Keratinocyte (primary cell): ENCODE data around the gene PRKN. TPM values are rescaled to one million over a fixed set of nuclear protein-coding genes. Genes with fewer than 3 reads are reported as not detected.

Source experiments
- DNase-seq: peaks from one replicate; pipeline ENCODE4 v3.0.0-alpha.2; 2011; ENCODE audit warnings: low read depth, missing footprints, low spot score
- FAIRE-seq: peaks from 2 replicates; lab custom pipeline; 2011; peaks lifted over from hg19 to GRCh38; lab: Jason Lieb, UNC
- H2AFZ ChIP-seq: 2 replicates; pipeline ENCODE4 v1.6.0; 2012; ENCODE audit warnings: low read length, control low read depth, inconsistent platforms; ENCODE audit not compliant: control insufficient read depth
- H3K27ac ChIP-seq: 2 replicates; pipeline ENCODE4 v1.5.1; 2011; ENCODE audit warnings: low read length; ENCODE audit not compliant: control insufficient read depth, insufficient read depth
- H3K27me3 ChIP-seq: 3 replicates; pipeline ENCODE4 v1.6.0; 2011; ENCODE audit warnings: low read length; ENCODE audit not compliant: control insufficient read depth, insufficient read depth; ENCODE audit errors: extremely low read depth
- H3K36me3 ChIP-seq, 2 experiments: 2 replicates in 1 of 2; 3 replicates in 1 of 2; pipeline ENCODE4 v1.5.1; 2011; ENCODE audit warnings: low read length in 2 of 2, mild to moderate bottlenecking in 1 of 2; ENCODE audit not compliant: control insufficient read depth in 2 of 2, insufficient read depth in 2 of 2; ENCODE audit errors: extremely low read depth in 1 of 2
- H3K4me1 ChIP-seq: 3 replicates; pipeline ENCODE4 v1.5.1; 2011; ENCODE audit warnings: low read length; ENCODE audit not compliant: control insufficient read depth, insufficient read depth; ENCODE audit errors: extremely low read depth
- H3K4me2 ChIP-seq: 3 replicates; pipeline ENCODE4 v1.6.0; 2011; ENCODE audit warnings: low read depth, low read length; ENCODE audit not compliant: control insufficient read depth, insufficient read depth; ENCODE audit errors: extremely low read depth
- H3K4me3 ChIP-seq, 3 experiments: fragments of 200-600 bp in 1 of 3; sonication (generic) in 1 of 3; 2 replicates in 2 of 3; 3 replicates in 1 of 3; pipeline ENCODE4 v1.5.1; 2011 to 2016; ENCODE audit warnings: low read length in 3 of 3, mild to moderate bottlenecking in 3 of 3, control low read depth in 2 of 3, inconsistent platforms in 1 of 3, low read depth in 1 of 3, mixed read lengths in 1 of 3, mixed run types in 1 of 3, moderate library complexity in 1 of 3; ENCODE audit not compliant: control insufficient read depth in 2 of 3, insufficient read depth in 2 of 3; ENCODE audit errors: extremely low read depth in 1 of 3
- H3K79me2 ChIP-seq: 2 replicates; pipeline ENCODE4 v1.6.0; 2012; ENCODE audit warnings: low read length; ENCODE audit not compliant: control insufficient read depth, insufficient read depth
- H3K9ac ChIP-seq: 3 replicates; pipeline ENCODE4 v1.6.0; 2011; ENCODE audit warnings: low read length; ENCODE audit not compliant: control insufficient read depth, insufficient read depth; ENCODE audit errors: extremely low read depth
- H3K9me1 ChIP-seq: 3 replicates; pipeline ENCODE4 v1.6.0; 2011; ENCODE audit warnings: low read length; ENCODE audit not compliant: control insufficient read depth, insufficient read depth; ENCODE audit errors: extremely low read depth
- H3K9me3 ChIP-seq: 2 replicates; pipeline ENCODE4 v1.5.1; 2012; ENCODE audit warnings: low read depth, low read length; ENCODE audit not compliant: control insufficient read depth
- H4K20me1 ChIP-seq: 3 replicates; pipeline ENCODE4 v1.6.0; 2011; ENCODE audit warnings: low read length; ENCODE audit not compliant: control insufficient read depth, insufficient read depth; ENCODE audit errors: extremely low read depth
- EZH2 ChIP-seq: IDR thresholded peaks from one replicate; pipeline ENCODE4 v1.6.1; 2012; ENCODE audit warnings: inconsistent platforms, mild to moderate bottlenecking, low read length, moderate library complexity
- dilution Hi-C: fragments of 300-500 bp; cut with MboI; formaldehyde crosslinking; loops from one replicate; pipeline ENCODE4 v1.7.0; 2020; ENCODE audit warnings: low sequenced_read_pairs; ENCODE audit not compliant: extremely low pct_ligation_motif_present
- polyA plus RNA-seq, 5 experiments: library from polyadenylated mRNA; depleted of rRNA in 3 of 5; stranded (reverse) in 3 of 5; stranded (forward) in 1 of 5; unstranded in 1 of 5; fragments of >200 nt; gene quantifications; 1 replicate in 1 of 5; 2 replicates in 3 of 5; 3 replicates in 1 of 5; pipeline versions ENCODE4 v1.2.1 to v1.2.3, GENCODE V29; 2011 to 2012; ENCODE audit warnings: missing spikeins in 2 of 5, low read depth in 1 of 5, low replicate concordance in 1 of 5
- TF ChIP-seq, protein P1 (sequence below), 3 experiments: IDR thresholded peaks in 1 of 3; conservative IDR thresholded peaks in 1 of 3; optimal IDR thresholded peaks in 1 of 3; 2 replicates in 2 of 3; 3 replicates in 1 of 3; pipeline versions ENCODE3 to v1.5.1; 2011; ENCODE audit warnings: low read length in 3 of 3, mild to moderate bottlenecking in 3 of 3, moderate library complexity in 2 of 3, control low read depth in 1 of 3, inconsistent platforms in 1 of 3; ENCODE audit not compliant: insufficient read depth in 2 of 3; ENCODE audit errors: extremely low read depth in 1 of 3

PRKN gene
- polyA plus RNA-seq, 1 donor (not counting 4 experiments of a cell fraction or from before 2014, with no cell fraction given): 0.67 TPM

DNA sequence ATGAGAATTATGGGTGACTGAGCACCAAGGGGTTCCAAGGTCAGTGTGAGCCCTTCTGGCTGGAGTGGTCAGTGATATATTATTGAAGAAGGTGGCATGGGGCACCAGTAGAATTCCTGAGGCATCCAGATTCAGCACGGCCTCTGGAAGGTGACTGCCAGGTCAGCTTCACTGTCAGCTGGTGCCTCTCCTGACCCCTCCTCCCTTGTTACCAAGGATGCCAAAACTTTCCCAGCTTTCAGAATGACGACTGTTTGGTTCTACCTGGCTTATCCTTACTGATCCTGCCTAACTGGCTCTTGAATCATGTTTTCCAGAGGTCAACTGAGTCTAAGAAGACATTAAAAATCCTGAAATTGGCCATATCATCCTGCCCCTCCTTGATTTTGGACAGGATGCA lies 1264.5 kb downstream of the PRKN start:
- H3K27me3 ChIP-seq: no peaks in the 10 kb centered on the region
- no peaks in the 10 kb centered on the region for H3K79me2 ChIP-seq
- H3K27ac ChIP-seq: no peak overlapping the region
- no peak for FAIRE-seq
- H3K9ac ChIP-seq: no peak overlapping the region
- H3K9me1 ChIP-seq: no peaks in the 10 kb centered on the region
- no peaks in the 10 kb centered on the region for H4K20me1 ChIP-seq
- no peak overlapping the region for H3K4me3 ChIP-seq
- H3K36me3 ChIP-seq: no peaks in the 10 kb centered on the region
- no peak for DNase-seq
- H3K4me2 ChIP-seq: no peak overlapping the region
- dilution Hi-C loops: no loop called here
- no peaks in the 10 kb centered on the region for H3K9me3 ChIP-seq
- peaks cover 14% of the 10 kb centered on the region for H3K4me1 ChIP-seq
- TF ChIP-seq EZH2: no peak
- TF ChIP-seq, protein P1, sequence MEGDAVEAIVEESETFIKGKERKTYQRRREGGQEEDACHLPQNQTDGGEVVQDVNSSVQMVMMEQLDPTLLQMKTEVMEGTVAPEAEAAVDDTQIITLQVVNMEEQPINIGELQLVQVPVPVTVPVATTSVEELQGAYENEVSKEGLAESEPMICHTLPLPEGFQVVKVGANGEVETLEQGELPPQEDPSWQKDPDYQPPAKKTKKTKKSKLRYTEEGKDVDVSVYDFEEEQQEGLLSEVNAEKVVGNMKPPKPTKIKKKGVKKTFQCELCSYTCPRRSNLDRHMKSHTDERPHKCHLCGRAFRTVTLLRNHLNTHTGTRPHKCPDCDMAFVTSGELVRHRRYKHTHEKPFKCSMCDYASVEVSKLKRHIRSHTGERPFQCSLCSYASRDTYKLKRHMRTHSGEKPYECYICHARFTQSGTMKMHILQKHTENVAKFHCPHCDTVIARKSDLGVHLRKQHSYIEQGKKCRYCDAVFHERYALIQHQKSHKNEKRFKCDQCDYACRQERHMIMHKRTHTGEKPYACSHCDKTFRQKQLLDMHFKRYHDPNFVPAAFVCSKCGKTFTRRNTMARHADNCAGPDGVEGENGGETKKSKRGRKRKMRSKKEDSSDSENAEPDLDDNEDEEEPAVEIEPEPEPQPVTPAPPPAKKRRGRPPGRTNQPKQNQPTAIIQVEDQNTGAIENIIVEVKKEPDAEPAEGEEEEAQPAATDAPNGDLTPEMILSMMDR (optimal IDR thresholded peaks at IDR 0.05 in 1 of 3, IDR thresholded peaks at IDR 0.05 in 1 of 3, conservative IDR thresholded peaks at IDR 0.05 in 1 of 3; ENCODE audit: extremely low read depth in 1 of 3, insufficient read depth in 2 of 3, low read length in 3 of 3): no peak
- no peak overlapping the region for H2AFZ ChIP-seq

DNA sequence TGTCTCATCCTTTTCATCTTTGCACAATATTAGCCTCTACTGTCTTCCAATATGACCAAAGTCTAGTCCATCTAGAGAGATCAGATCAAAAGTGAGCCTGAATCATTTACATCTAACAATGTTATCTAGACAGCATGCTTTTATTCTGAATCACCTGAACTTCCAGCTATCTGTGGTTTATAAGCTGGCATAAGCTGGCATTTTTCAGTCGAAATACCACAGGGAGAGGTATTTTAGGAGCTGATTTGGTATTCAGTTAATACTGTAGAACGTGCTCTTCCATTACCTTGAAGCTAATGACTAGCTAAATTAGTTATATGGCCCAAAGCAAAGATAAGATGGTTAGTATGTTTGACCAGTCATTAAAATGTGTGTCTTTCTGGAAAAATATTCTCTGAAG lies 1265.4 kb downstream of the PRKN start:
- Histone ChIP-seq H3K9me3 (no peaks in the 10 kb centered on the region), H3K36me3 (no peaks in the 10 kb centered on the region), H3K27ac (no peak overlapping the region), H3K4me2 (no peak overlapping the region), H3K9ac (no peak overlapping the region), H3K4me3 (no peak overlapping the region), H4K20me1 (no peaks in the 10 kb centered on the region), H3K27me3 (no peaks in the 10 kb centered on the region), H2AFZ (no peak overlapping the region), H3K4me1 (peaks cover 14% of the 10 kb centered on the region), H3K9me1 (no peaks in the 10 kb centered on the region), H3K79me2 (no peaks in the 10 kb centered on the region)
- DNase-seq (peak; percentile 28), FAIRE-seq (peak; percentile 90)
- TF ChIP-seq EZH2: no peak
- TF ChIP-seq, protein P1 (optimal IDR thresholded peaks at IDR 0.05 in 1 of 3, IDR thresholded peaks at IDR 0.05 in 1 of 3, conservative IDR thresholded peaks at IDR 0.05 in 1 of 3; ENCODE audit: extremely low read depth in 1 of 3, insufficient read depth in 2 of 3, low read length in 3 of 3): no peak
- dilution Hi-C loops: no loop called here
